Mucosa of descending colon (tissue), 3 donors: ENCODE results near the gene ARAP3. TPM values are rescaled to one million over a fixed set of nuclear protein-coding genes. Genes with fewer than 3 reads are reported as not detected.

Experiments used
- ATAC-seq: fragments of 200-7000 bp; cut with Tn5 transposase; one replicate; pipeline ENCODE4 v1.9.1; 2020; ENCODE audit warnings: mild to moderate bottlenecking, moderate library complexity
- DNase-seq, 3 donors: peaks; one replicate each; pipeline ENCODE4 v3.0.0-alpha.2; 2020
- H3K36me3 ChIP-seq: fragments of 200-600 bp; one replicate; pipeline ENCODE4 v1.8.0; 2021; ENCODE audit warnings: low read depth, mild to moderate bottlenecking
- H3K4me1 ChIP-seq: fragments of 200-600 bp; one replicate; pipeline ENCODE4 v1.8.0; 2021; ENCODE audit warnings: low read depth, mild to moderate bottlenecking
- H3K4me3 ChIP-seq: fragments of 200-600 bp; one replicate; pipeline ENCODE4 v1.8.0; 2021; ENCODE audit warnings: mild to moderate bottlenecking
- H3K9me3 ChIP-seq: fragments of 200-600 bp; one replicate; pipeline ENCODE4 v1.8.0; 2021; ENCODE audit warnings: mild to moderate bottlenecking
- intact Hi-C, 2 donors: fragments of 100-400 bp; cut with DNase I in 1 of 2; cut with micrococcal nuclease in 1 of 2; formaldehyde crosslinking; loops; one replicate each; pipeline versions ENCODE4 v1.11.0 to v1.11.1; 2022; cut with DNase I, micrococcal nuclease
- total RNA-seq, 3 donors: library from RNA; stranded (reverse); fragmentation: NEBNext Ultra II Directional in 2 of 3; extraction: Animal tissue kit (Norgen Biotek cat#: 25700) in 2 of 3; gene quantifications; one replicate each; pipeline versions ENCODE4 v1.2.1 to v1.2.4, GENCODE V29; 2021 to 2023
- TF ChIP-seq, protein P1 (sequence below): fragments of 200-600 bp; IDR thresholded peaks from one replicate; pipeline ENCODE4 v1.8.0; 2022; ENCODE audit warnings: antibody characterized with exemption, mild to moderate bottlenecking
- donor health status: DM: no; HTN: no; CAD: no; lungs with moderate emphysema.
- donor health status: DM: no; HTN: no; CAD: no.
- donor health status: DM: no; HTN: yes; CAD: no.

ARAP3 gene
- total RNA-seq, 3 donors from 2014 or later: 5.7 to 10.9 (median 8.0) TPM

GRCh38 chr5:141713616-141714309 is 31.7 kb upstream of the ARAP3 start:
- H3K36me3 ChIP-seq: no peaks in the 10 kb centered on the region
- H3K4me1 ChIP-seq: peaks cover 7% of the 10 kb centered on the region
- TF ChIP-seq, protein P1, sequence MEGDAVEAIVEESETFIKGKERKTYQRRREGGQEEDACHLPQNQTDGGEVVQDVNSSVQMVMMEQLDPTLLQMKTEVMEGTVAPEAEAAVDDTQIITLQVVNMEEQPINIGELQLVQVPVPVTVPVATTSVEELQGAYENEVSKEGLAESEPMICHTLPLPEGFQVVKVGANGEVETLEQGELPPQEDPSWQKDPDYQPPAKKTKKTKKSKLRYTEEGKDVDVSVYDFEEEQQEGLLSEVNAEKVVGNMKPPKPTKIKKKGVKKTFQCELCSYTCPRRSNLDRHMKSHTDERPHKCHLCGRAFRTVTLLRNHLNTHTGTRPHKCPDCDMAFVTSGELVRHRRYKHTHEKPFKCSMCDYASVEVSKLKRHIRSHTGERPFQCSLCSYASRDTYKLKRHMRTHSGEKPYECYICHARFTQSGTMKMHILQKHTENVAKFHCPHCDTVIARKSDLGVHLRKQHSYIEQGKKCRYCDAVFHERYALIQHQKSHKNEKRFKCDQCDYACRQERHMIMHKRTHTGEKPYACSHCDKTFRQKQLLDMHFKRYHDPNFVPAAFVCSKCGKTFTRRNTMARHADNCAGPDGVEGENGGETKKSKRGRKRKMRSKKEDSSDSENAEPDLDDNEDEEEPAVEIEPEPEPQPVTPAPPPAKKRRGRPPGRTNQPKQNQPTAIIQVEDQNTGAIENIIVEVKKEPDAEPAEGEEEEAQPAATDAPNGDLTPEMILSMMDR: no peak
- intact Hi-C loops: no loop called here
- ATAC-seq: peak; percentile 34
- no peaks in the 10 kb centered on the region for H3K9me3 ChIP-seq
- no peak overlapping the region for H3K4me3 ChIP-seq
- no peak for DNase-seq

GRCh38 chr5:141711687-141712086 is 29.7 kb upstream of the ARAP3 start:
- Histone ChIP-seq H3K9me3 (no peaks in the 10 kb centered on the region), H3K4me3 (no peak overlapping the region), H3K4me1 (peaks cover 7% of the 10 kb centered on the region), H3K36me3 (no peaks in the 10 kb centered on the region)
- intact Hi-C loops: no loop called here
- DNase-seq (no peak), ATAC-seq (no peak)
- TF ChIP-seq, protein P1: no peak

DNA sequence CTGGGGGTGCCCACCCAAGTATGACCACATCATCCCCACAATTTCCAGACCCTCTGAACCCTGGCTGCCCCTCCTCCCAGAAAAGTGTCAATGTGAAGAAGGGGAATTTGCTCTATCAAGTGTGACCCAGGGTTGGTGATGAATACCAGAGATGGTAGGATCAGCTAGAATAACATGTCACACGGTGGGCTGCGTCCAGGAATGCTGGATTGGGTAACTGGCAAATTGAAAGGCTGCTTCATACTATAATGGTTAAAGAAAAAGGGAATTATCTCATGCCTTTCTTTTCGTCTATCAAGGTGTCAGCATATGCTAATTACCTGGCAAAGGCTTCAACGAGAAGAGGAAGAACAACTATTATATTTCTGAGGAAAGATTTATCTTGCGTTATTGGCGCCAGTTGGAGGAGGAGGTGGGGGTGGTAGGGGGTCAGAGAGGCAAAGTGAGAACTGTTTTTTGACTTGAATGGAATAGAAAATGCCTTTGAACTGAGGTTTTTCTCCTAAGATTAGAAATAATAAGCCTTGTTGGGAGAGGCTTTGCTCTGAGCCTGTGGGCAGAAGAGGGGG is 27.8 kb upstream of the ARAP3 start:
- intact Hi-C loops: no loop called here

DNA sequence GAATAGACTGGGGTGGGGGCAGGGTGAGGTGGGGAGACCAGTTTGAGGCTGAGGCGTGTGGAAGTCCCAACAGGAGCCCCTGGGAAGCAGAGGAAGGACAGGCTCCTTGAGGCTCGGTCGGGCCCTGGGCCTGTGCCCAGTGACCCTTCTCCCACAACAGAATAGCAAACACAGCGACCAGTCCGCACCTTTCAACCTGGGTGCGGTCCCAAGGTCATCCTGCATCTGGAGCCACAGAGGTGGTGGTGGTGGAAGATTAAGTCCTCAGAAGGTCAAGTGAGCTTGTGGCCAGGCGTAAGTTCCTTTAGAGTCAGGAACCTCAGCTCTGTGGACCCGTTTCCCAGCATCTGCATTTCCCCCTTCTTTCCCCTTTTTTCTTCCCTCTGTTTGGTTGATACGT is 26.0 kb upstream of the ARAP3 start:
- Histone ChIP-seq H3K36me3 (no peaks in the 10 kb centered on the region), H3K9me3 (no peaks in the 10 kb centered on the region), H3K4me1 (peaks cover 27% of the 10 kb centered on the region), H3K4me3 (no peak overlapping the region)
- DNase-seq (peak in 2 of 3 donors; percentile 58 to 62), ATAC-seq (peak; percentile 52)
- TF ChIP-seq, protein P1: no peak
- intact Hi-C loops: no loop called here

More for the DNA sequence above, 27.8 kb upstream of the ARAP3 start:
- Histone ChIP-seq H3K36me3 (no peaks in the 10 kb centered on the region), H3K9me3 (no peaks in the 10 kb centered on the region), H3K4me1 (peaks cover 23% of the 10 kb centered on the region), H3K4me3 (no peak overlapping the region)
- DNase-seq: no peak
- TF ChIP-seq, protein P1: no peak
- no peak for ATAC-seq

- ATAC-seq (no peak), DNase-seq (peak in 1 of 3 donors; percentile 28)
- TF ChIP-seq, protein P1: no peak
- no peaks in the 10 kb centered on the region for H3K36me3 ChIP-seq
- H3K4me1 ChIP-seq: peaks cover 27% of the 10 kb centered on the region
- H3K4me3 ChIP-seq: no peak overlapping the region
- H3K9me3 ChIP-seq: no peaks in the 10 kb centered on the region
- intact Hi-C loops: no loop called here
These were observed 25.5 kb upstream of the ARAP3 start for GRCh38 chr5:141707510-141707909.
